ENCODE data around the gene C6orf89. TPM values are rescaled to one million over a fixed set of nuclear protein-coding genes. Genes with fewer than 3 reads are reported as not detected.
A peak's percentile ranks its signal among the peaks of the same experiment; 100 is the strongest.
"Not testable (repeated sequence)": the region's sequence is repeated elsewhere in the genome, so short reads cannot be mapped to it uniquely, and the experiment has no call there.

Gene C6orf89
- total RNA-seq, 1 donor from 2014 or later: 44.8 TPM

DNA sequence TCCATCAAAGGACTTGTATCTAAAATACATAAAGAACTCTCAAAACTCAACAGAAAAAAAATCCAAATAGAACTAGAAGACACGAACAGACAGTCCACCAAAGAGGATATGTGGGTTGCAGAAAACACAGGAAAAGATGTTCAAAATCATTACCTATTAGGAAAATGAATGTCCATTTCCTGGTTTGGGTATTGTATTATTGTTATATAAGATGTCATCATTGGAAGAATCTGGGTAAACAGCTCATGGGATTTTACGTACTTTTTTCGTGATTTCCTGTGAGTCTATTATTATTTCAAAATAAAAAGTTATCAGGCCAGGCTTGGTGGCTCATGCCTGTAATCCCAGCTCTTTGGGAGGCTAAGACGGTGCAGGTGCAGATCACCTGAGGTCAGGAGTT lies 59.5 kb downstream of the C6orf89 start:
- DNase-seq (ENCODE audit: low read depth): no peak

DNA sequence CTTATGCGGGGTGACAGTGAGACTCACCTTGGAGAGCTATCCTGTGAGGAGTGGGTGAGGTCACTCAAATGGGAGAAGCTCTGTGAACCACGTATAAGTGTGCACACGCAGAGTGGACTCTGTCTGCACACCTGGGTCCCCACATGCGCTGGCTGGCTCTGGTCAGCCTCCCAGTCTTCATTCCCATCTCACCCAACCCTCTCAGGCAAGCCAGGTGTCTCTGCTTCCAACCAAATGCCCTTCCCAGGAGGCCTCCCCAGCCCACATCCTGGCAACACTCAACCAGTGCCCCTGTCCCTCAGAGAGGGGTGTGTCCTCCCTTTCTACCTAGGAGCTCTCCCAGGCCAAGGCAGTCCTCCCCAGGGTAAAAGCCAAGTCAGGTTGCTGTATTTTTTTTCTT lies 60.8 kb downstream of the C6orf89 start:
- DNase-seq (ENCODE audit: low read depth): no peak

DNA sequence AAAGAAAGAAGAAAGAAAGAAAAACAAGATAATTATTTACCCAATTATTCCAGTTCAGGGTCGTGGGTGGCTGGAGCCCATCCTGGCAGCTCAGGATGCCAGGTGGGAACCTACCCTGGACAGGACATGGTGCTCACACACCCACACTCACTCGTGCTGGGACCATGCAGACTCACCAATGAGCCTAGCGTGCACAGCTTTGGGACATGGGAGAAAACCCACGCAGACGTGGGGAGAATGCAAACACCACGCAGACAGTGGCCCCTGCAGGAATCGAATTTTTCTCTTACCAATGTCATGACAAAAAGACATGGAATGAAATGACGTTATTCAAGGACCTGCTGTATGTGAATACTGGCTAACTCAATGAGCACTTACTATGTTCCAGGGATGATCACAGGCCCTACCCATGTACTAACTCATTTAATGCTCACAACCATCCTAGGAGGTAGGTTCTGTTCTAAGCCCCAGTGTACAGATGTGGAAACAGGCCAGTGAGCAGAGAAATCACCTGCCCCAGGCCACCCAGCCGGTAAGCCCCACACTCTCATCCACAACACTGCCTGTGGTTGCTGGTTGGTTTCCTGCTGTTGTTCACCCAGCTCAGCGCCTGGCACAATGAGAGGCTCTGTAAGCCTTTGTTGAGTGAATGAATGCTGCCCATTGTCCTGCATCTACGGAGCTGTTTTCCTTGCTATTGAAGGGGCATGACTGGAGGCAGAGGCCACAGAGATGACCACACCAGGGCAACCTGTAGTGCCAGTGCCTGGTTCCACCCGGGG lies 62.0 kb downstream of the C6orf89 start:
- no peak for DNase-seq (ENCODE audit: low read depth)

DNA sequence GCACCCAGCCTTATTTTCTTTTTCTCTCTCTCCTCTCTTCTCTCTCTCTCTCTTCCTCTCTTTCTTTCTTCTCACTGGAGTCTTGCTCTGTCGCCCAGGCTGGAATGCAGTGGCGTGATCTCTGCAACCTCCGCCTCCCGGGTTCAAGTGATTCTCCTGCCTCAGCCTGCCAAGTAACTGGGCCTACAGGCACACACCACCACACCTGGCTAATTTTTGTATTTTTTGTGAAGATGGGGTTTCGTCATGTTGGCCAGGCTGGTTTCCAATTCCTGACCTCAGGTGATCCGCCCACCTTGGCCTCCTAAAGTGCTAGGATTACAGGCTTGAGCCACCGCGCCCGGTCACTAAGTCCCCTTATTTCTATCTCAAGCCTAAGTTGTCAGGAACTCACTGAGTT lies 63.3 kb downstream of the C6orf89 start:
- not testable (repeated sequence) for DNase-seq (ENCODE audit: low read depth)

DNA sequence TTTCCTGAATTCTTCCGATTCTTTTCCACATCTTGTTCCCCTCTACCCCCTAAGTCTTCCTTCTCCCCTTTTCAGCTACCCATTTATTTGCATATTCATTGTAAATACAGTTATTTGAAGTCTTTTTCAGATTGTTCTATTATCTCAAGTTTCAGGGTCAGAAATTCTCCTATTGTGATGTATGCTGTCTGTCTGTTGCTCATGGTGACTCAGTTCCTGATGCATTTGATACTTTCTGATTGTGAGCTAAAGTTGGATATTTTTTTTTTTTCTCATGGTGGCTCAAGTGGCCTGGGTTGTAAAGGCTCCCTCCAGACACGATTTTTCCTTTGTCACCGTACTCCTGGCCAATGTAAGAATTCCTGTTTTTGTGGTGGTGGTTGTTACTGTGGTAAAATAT lies 63.9 kb downstream of the C6orf89 start:
- no peak for DNase-seq (ENCODE audit: low read depth)

DNA sequence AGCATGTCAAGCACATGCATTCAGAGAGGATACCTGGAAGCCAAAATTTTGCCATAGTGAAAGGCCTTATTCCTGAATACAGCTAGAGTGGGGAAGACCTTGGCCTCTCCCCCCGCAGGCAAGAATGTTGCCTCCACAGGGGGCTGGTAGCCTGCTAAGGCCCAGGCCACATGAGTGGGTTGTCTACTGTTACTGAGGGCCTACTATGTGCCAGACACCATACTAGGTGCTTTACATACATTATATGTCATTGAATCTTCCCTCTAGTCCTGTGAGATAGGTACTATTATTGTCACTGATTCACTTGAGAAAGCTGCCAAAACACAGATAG lies 68.1 kb downstream of the C6orf89 start:
- no peak for DNase-seq (ENCODE audit: low read depth)

DNA sequence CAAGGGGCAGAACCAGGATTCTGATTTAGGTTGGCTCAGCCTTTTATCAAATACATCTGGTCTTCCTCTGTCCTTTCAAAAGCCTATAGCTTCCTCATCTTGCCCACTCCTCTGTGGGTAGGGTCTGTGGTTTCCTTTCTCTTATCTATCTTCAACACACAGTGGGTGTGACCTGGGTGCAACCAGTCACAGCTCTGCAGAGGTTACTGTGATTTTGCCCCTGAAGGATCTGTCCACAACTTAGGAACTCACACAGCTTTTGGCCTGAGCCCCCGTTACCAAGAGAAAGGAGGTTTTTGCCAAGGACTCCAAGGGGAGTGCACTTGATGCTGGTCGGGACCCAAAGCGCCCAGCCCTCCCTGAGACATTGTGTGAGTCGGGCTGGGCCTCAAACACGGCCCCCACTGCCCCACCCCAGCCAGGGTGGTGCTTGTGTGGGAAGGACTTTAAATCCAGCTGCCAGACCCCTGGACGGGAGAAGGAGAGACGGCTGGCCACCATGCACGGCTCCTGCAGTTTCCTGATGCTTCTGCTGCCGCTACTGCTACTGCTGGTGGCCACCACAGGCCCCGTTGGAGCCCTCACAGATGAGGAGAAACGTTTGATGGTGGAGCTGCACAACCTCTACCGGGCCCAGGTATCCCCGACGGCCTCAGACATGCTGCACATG lies 68.6 kb downstream of the C6orf89 start, which contains the start of gene PI16:
Gene PI16 (plus strand): TSS at position 477 of the 670 bp plus-strand sequence. CDS start 23 bp downstream, at position 500.
- DNase-seq (ENCODE audit: low read depth): no peak

DNA sequence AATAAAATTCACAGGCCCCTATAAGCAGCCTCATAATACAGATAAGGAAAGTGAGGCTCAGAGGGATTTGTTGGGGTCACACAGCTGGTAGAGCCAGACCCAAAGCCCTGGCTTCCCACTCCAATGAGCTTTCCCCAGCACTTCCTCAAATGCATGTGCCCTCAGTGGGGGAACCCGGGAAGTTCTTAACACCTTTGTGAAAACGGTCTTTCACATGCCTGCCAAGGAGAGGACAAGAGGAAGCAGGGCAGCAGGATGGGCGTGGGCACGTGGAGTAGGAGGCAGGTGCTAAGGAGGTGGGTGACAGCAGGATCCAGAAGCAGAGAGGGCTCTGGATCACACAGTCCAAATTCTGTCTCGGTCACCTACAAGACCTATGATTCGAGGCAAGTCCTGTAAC lies 69.4 kb downstream of the C6orf89 start:
- DNase-seq (ENCODE audit: low read depth): no peak

DNA sequence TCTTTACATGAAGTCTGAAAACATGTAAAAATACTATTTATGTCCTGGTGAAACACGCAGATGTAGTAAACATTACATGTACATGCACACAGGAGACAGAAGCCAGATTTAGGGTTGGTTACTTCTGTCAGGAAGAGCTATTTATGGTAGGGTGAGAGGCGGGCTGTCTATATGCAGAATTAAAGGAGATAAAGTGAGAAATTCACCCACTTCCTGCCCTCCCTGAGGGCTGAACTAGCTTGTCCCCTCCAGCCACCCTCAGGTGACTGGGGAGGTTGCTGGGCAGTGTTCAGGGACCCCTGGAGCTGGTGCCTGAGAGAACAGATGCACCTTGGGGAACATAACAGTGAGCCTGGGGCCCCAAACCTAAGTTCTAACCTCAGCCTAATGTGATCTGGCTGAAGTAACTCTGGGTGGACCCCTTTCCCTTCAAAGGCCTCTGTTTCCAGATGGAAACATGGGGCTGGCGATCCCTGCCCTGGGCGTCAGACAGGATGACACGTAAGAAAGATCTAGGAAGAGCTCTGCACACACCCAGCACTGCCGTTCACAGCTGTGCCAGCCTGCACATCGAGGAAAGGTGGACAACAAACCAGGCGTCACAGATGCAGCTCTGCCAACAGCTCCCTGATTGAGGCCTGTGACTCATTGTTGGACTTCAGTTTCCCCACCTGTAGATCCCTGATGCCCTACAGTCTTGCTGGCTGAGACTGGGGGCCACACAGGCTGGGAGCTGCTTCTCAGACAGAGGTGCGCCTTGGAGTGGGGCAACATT lies 70.1 kb downstream of the C6orf89 start:
- DNase-seq (ENCODE audit: low read depth): peak; percentile 33

DNA sequence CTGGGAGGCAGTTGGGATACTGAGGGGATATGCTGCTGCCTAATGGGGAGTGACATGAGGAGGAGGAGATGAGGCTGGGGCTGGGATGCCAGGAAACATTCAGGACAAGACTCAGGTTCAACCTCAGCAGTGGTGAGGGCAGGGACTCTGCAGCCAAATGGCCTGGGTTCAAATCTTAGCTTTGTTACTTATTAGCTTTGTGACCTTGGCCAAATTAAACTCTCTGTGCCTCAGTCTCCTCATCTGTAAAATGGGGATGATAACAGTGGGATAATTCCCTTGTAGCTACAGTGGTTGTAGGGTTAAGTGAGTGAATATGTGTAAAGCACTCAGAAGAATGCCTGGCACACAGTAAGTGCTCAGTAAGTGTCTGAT lies 70.7 kb downstream of the C6orf89 start:
- no peak for DNase-seq (ENCODE audit: low read depth)

DNA sequence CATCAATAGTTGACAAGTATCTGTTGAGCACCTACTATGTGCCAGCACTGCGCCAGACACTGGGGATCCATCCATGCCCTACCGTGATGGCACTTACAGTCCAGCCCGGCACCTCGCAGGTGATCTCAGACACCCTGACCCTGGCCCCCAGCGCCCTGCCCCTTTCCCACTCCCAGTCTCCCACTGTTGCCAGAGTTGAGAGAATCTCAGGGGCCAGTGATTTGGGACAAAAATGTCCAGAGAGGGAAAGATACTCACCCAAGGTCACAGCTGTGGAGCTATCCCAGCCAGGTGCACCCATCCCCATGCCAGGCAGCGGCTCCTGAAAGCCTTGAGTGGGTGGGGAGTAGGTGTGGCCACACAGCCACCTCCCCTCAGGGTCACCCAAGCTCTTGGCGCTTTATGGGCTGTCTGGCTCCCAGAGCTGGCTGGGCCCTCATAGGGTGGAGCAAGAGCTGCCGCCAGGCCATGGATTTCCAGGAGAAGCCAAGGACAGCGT lies 72.1 kb downstream of the C6orf89 start:
- DNase-seq (ENCODE audit: low read depth): no peak

DNA sequence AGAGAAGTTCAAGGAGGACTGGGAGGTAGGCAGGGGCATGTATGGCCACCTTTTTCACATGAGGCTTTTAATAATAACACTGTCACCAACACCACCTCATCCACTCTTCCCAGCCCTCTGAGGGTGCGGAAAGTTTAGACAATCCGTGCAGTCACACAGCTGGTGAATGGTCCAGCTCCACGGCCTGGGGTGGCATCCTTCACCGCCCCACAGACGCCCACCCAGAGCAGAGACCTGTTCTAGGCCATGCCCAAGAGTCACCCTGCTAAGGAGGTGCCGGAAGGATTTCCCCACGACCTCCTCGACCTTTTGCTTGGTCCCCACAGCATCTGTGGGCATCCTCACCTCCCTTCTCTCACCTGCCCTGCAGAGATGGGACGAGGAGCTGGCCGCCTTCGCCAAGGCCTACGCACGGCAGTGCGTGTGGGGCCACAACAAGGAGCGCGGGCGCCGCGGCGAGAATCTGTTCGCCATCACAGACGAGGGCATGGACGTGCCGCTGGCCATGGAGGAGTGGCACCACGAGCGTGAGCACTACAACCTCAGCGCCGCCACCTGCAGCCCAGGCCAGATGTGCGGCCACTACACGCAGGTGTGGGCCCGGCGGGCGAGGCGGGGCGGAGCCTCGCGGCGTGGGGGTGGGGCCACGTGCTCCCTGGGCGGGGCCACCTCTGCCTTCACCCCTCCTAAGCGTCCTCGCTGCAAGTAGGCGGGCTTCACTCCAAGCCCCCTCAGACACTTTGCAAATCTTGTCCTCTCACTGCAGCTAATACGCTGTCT lies 73.2 kb downstream of the C6orf89 start:
- no peak for DNase-seq (ENCODE audit: low read depth)

DNA sequence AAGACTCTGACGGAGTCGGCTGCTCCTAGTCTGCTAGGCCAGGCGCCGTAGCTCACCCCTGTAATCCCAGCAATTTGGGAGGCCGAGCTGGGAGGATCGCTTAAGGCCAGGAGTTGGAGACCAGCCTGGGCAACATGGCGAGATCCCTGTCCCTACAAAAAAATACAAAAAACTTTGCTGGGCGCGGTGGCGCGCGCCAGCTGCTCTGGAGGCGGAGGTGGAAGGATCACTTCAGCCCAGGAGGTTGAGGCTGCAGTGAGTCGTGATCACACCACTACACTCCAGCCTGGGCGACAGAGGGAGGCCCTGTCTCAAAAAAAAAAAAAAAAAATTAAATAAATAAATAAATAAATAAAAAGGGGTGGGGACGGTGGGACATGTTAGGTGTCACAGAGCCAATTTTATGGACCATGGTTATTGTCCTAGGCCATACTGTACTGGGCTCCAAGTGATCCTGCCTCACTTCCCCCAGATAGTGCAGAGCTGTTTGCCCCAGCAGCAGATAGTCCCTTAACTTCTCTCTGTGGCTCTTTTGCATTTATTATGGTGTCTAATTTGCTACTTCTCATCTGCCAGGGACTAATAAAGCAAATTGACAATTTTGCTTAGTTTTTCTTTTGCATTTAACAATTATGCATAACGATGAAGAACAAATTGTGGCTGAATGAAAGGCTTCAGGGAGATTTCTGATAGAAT lies 74.0 kb downstream of the C6orf89 start:
- no peak for DNase-seq (ENCODE audit: low read depth)

DNA sequence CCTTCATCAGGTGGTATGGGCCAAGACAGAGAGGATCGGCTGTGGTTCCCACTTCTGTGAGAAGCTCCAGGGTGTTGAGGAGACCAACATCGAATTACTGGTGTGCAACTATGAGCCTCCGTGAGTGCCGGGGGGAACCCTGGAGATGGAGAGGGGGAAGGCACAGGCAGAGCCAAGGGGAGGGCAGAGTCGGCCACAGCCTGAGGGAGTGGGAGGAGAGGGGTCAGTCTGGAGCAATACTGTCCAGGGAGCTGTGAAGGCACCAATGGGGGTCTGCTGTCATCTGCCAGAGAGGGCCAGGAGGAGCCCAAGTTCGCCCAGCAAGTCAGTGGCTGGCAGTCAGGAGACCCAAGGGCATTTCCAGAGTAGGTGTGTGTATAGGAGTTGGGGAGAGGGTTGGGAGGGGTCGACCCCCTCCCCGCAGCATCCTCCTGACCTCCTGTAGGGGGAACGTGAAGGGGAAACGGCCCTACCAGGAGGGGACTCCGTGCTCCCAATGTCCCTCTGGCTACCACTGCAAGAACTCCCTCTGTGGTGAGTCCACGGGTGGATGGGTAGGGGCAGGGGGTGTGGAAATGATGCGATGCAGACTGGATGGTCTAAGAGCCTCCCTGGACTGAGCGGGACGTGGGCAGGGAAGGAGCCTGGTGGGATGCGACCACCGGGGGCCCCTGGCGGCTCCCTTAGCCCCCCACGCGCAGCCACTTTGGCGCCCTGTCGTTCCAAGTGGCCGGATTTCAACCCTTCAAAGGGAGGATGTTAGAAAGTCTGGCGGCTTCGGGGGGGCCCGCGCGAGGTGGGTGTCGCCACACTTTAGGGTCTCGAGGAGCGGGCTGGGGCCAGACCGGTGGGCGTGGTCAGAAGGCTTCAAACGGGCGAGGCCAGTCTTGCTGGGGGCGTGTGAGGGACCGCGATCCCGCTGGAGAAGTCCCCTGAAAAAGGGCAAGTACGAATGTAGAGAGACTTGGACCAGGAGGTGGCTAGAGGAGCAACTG lies 76.0 kb downstream of the C6orf89 start:
- no peak for DNase-seq (ENCODE audit: low read depth)

DNA sequence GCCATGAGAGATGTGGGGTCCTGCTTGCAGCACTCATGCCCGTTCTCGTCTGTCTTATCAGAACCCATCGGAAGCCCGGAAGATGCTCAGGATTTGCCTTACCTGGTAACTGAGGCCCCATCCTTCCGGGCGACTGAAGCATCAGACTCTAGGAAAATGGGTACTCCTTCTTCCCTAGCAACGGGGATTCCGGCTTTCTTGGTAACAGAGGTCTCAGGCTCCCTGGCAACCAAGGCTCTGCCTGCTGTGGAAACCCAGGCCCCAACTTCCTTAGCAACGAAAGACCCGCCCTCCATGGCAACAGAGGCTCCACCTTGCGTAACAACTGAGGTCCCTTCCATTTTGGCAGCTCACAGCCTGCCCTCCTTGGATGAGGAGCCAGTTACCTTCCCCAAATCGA lies 77.1 kb downstream of the C6orf89 start:
- DNase-seq (ENCODE audit: low read depth): no peak

DNA sequence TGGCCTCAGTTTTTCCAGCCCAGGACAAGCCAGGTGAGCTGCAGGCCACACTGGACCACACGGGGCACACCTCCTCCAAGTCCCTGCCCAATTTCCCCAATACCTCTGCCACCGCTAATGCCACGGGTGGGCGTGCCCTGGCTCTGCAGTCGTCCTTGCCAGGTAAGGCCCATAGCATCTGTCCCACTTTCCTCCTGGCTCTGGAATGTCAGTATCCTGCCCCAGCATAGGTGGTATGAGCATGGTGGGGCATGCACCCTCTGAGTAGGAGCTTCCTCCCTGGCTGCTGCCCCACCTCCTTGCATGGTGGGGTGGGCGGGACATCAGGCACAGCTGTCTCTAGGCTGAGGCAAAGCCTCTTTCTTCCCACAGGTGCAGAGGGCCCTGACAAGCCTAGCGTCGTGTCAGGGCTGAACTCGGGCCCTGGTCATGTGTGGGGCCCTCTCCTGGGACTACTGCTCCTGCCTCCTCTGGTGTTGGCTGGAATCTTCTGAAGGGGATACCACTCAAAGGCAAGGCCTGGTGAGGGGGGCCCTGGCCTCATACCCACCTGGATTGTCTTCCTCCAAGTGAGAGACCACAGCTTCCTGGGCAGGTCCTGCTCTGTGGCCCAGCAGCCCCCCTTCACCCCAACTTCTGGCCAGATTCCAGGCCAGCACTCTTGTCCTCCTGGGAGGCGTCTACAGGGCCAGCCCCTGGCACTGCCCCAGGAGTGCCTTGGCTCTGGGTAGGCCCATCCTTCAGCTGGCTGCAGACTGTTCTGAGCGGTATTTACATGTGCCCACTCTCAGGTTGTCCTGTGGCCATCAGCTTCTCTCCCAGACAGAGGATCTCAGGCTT lies 77.9 kb downstream of the C6orf89 start:
- peak; percentile 41 for DNase-seq (ENCODE audit: low read depth)

DNA sequence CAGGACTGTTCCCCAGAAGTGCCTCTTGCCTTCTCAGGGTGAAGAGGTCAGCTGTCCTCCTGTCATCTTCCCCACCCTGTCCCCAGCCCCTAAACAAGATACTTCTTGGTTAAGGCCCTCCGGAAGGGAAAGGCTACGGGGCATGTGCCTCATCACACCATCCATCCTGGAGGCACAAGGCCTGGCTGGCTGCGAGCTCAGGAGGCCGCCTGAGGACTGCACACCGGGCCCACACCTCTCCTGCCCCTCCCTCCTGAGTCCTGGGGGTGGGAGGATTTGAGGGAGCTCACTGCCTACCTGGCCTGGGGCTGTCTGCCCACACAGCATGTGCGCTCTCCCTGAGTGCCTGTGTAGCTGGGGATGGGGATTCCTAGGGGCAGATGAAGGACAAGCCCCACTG lies 78.6 kb downstream of the C6orf89 start:
- no peak for DNase-seq (ENCODE audit: low read depth)

DNA sequence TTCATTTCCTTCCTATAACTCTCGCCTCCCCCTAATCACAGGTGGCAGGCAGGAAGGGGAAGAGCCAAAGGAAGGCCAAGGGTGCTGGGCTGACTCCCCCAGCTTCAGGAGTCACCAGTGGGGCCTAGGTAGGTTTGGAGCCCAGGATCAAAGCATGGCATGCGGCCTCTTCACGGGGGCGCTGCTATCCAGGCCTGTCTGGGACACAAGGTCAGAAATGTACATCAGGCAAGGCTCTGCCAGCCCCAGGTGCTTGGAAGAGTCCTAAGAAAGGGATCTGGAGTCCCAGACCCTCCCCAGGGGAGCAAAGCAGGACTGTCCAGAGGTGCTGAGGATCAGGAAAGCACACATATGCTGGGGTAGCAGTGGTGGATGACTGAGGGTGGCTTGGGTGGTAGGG lies 79.2 kb downstream of the C6orf89 start:
- no peak for DNase-seq (ENCODE audit: low read depth)
